ENCODE results near the gene BRINP3. TPM values are rescaled to one million over a fixed set of nuclear protein-coding genes. Genes with fewer than 3 reads are reported as not detected.
"Not testable (repeated sequence)": the region's sequence is repeated elsewhere in the genome, so short reads cannot be mapped to it uniquely, and the experiment has no call there.

Gene BRINP3
- total RNA-seq, 1 donor from 2014 or later: not detected

- DNase-seq (ENCODE audit: low read depth): no peak
- TF ChIP-seq CTCF (conservative IDR thresholded peaks at IDR 0.05; ENCODE audit: low read depth, low read length): no peak
- no peak overlapping the region for H3K4me3 ChIP-seq (ENCODE audit: low read depth, low read length)
Measured at GRCh38 chr1:190126728-190127127, 350.9 kb downstream of the BRINP3 start.

DNA sequence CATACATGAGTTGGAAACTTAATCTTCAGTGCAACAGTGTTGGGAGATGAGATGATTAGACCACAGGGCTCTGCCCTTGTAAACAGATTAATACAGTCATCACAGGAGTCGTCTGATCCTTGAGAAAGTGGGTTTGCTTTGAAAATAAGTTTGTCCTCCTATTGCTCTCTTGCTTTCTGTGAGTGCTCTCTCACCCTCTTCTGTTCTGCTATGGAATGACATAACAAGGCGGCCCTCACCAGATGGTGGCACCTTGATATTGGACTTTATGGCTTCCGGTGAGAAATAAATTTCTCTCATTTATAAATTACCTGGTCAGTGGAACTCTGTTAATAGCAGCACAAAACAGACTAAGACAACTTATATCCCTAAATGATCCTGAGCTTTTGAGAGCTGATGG is 353.6 kb downstream of the BRINP3 start:
- no peak for DNase-seq (ENCODE audit: low read depth)
- H3K4me3 ChIP-seq (ENCODE audit: low read depth, low read length): no peak overlapping the region
- peak; percentile 20 for TF ChIP-seq CTCF (conservative IDR thresholded peaks at IDR 0.05; ENCODE audit: low read depth, low read length)

GRCh38 chr1:190120564-190120963 is 357.1 kb downstream of the BRINP3 start:
- DNase-seq (ENCODE audit: low read depth); H3K4me3 ChIP-seq (ENCODE audit: low read depth, low read length): not testable (repeated sequence)

DNA sequence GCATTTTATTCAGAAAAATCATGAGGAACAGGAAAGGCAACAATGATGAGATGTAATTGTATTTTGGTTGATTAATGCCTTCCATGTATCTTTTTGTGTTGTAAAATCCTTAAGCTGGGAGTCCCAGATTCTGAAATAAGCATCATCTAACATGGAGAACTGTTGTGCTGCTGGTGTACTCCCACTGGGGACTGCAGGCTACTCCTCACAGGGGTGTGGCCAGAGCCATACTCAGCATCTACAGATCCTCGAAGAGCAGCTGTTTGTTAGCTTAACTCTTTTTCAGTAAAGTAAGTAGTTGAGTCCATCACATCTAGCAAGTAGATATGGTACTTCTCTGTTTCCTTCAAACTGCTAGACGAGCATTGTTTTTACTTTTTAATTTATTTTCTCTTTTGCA is 358.0 kb downstream of the BRINP3 start:
- TF ChIP-seq CTCF (conservative IDR thresholded peaks at IDR 0.05; ENCODE audit: low read depth, low read length): no peak
- no peak for DNase-seq (ENCODE audit: low read depth)
- H3K4me3 ChIP-seq (ENCODE audit: low read depth, low read length): no peak overlapping the region

DNA sequence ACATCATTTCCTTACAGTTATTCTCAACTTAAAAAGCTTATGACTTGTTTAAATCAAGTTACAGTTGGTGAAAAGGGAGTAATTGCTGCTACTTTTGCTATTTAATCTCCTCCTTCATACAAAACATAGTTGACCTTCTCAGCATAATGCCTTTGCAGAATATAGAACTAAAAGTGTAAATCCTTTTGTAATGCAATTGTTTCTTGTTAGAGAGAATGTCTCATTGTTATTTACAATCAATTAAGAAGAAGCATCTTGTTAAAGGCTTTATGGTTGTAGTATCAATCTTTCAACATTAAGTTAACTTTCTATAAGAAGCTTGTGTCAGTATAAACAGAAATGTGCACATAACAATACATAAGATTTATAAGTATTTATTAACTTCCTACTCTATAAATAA is 360.7 kb downstream of the BRINP3 start:
- TF ChIP-seq CTCF (conservative IDR thresholded peaks at IDR 0.05; ENCODE audit: low read depth, low read length): no peak
- DNase-seq (ENCODE audit: low read depth): no peak
- no peak overlapping the region for H3K4me3 ChIP-seq (ENCODE audit: low read depth, low read length)

DNA sequence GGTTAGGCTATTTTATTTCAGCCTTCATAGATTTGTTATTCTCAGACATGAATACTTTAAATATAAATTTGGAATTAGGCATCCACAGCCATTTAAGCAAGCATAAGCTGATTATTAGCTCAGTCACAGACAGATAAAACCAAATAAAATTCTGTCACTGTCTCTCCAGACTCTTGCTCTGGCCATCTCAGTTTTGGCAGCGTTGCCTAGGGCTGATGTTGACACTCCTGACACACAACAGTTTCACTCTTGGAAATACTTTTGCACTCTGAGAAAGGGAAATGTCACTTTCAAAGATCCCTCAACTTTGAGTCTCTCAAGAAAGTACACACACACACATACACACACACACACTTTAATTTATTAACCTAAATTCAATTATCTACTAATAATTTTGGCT is 372.7 kb downstream of the BRINP3 start:
- no peak overlapping the region for H3K4me3 ChIP-seq (ENCODE audit: low read depth, low read length)
- no peak for DNase-seq (ENCODE audit: low read depth)
- TF ChIP-seq CTCF (conservative IDR thresholded peaks at IDR 0.05; ENCODE audit: low read depth, low read length): no peak

DNA sequence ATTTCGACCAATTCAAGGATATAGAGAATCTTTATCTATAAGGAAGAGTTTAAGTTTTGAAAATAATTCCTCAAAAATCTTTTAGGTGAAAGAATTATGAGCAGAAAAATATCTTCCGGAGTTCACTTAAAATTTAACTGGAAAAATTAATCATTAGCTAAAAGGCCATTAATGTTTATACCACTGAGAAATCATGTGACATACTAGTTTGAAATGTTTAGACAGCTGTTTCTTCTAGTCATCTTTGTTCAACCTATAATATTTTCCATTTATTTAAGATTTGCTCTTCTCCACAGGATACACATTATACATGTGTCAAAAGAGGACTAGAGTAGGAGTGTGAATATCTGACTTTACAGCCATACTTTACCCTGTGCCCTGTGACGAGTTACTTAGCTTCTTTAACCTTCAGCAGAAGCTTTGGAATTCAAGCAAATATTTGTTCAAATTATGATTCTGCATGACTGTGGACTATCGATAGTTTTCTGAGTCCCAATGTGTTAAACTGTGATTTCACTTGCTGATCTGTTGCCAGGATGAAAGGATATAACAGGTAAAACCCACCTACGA is 374.8 kb downstream of the BRINP3 start:
- no peak for TF ChIP-seq CTCF (conservative IDR thresholded peaks at IDR 0.05; ENCODE audit: low read depth, low read length)
- H3K4me3 ChIP-seq (ENCODE audit: low read depth, low read length): no peak overlapping the region
- no peak for DNase-seq (ENCODE audit: low read depth)
